Fibroblast of lung (primary cell): Measurements from ENCODE around the gene FBLIM1.

ENCODE experiments used
- EZH2 ChIP-seq: IDR thresholded peaks from 2 replicates; pipeline ENCODE4 v1.5.1; 2012; ENCODE audit warnings: low read length, control low read depth, mild to moderate bottlenecking; ENCODE audit errors: missing control alignments
- TF ChIP-seq, protein P1 (sequence below), 2 donors: IDR thresholded peaks in 1 of 2; conservative IDR thresholded peaks in 1 of 2; 1 replicate in 1 of 2; 2 replicates in 1 of 2; pipeline ENCODE4 v1.5.1; 2011 to 2012; ENCODE audit warnings: low read length in 2 of 2, control low read depth in 1 of 2, inconsistent platforms in 1 of 2, low read depth in 1 of 2, mild to moderate bottlenecking in 1 of 2

DNA sequence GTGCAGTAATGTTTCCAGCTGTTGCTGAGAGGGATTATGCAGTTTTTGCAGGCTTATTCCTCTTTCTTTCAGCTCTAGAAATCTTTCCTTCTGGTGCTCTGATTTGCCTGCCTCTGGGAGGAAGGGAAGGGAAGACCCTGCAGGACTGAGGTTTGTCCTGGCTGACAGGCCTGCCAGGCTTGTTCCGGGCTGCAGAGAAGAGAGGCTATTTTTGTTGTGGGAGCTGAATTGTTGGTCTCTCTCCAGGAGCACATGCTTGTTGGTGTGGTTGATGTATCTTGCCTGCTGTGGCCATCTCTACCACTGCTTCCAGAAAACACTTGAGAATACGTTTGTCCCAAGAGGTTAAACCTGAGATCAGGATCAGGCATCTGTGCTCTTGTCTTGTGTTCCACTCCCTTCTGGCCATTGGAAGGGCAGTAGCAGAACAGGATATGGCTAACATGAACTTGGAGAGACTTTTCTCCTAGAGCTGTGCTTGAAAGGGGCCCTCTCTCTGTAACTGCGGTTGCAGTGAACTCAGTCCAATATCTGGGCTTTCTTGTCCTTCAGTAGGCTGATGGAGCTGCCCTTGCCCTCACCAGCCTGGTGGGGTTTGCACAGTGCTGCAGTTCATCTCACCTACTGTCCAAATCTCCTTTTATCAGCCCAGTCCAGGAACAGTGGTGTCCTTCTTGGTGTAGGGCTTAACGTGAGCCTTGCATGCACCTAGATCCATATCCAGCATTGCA, 44.0 kb upstream of the FBLIM1 start:
- TF ChIP-seq, protein P1, sequence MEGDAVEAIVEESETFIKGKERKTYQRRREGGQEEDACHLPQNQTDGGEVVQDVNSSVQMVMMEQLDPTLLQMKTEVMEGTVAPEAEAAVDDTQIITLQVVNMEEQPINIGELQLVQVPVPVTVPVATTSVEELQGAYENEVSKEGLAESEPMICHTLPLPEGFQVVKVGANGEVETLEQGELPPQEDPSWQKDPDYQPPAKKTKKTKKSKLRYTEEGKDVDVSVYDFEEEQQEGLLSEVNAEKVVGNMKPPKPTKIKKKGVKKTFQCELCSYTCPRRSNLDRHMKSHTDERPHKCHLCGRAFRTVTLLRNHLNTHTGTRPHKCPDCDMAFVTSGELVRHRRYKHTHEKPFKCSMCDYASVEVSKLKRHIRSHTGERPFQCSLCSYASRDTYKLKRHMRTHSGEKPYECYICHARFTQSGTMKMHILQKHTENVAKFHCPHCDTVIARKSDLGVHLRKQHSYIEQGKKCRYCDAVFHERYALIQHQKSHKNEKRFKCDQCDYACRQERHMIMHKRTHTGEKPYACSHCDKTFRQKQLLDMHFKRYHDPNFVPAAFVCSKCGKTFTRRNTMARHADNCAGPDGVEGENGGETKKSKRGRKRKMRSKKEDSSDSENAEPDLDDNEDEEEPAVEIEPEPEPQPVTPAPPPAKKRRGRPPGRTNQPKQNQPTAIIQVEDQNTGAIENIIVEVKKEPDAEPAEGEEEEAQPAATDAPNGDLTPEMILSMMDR (conservative IDR thresholded peaks at IDR 0.05 in 1 of 2, IDR thresholded peaks at IDR 0.05 in 1 of 2; ENCODE audit: low read depth in 1 of 2, low read length in 2 of 2): no peak
- no peak for TF ChIP-seq EZH2
